LHCN-M2 (cell line): ENCODE measurements around the gene MEX3D. TPM values are rescaled to one million over a fixed set of nuclear protein-coding genes. Genes with fewer than 3 reads are reported as not detected.

Experiments used
- DNase-seq: peaks from one replicate; pipeline ENCODE4 v3.0.0-alpha.2; 2012; ENCODE audit warnings: low read depth
- polyA plus RNA-seq: library from polyadenylated mRNA; unstranded; fragments of >200 nt; gene quantifications from one replicate; pipeline ENCODE4 v1.2.1, GENCODE V29; 2012; ENCODE audit warnings: missing spikeins
- total RNA-seq: library from RNA; depleted of rRNA; stranded (reverse); fragments of >200 nt; gene quantifications from 2 replicates; pipeline ENCODE4 v1.2.3, GENCODE V29; 2014; rRNA removed

MEX3D gene
- total RNA-seq = 67.7 and 81.8 TPM in 2 replicates
- polyA plus RNA-seq = 18.8 TPM

DNA sequence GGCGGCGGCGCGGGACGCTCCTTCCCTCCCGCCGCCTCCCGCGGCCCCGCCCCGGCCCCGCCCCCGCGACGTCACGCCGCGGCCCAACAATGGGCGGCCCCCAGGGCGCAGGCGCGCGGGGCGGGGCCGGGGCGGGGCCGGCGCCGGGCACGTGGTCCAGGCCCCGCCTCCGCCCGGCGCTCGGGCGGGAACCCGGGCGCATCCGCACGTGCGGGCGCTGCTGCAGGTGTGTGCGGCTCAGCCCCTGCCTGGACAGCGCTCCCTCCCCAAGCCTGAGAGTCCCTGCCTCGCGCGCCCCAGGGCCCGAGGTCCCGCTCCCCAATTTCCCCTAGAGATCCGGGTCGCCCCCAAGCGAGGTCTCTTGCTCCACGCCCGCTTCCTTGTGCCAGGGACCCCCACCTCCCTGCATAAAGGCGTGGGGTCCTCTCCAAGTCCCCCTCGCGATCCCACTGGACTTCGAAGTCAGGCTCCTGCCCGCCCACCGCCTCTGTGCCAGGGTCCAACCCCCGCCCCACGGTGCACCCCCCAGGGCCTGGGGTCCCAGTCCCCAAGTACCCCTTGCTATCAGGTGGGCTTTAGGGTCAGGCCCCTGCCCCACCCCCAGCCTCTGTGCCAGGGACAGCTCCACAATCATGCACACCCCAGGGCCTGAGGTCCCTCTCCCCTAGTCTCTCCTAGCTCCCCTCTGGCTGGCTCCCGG is at the start of gene MEX3D:
Gene MEX3D (minus strand): TSS at position 6 of the 700 bp plus-strand sequence. CDS start 267 bp downstream, outside the sequence.
- peak; percentile 67 for DNase-seq

DNA sequence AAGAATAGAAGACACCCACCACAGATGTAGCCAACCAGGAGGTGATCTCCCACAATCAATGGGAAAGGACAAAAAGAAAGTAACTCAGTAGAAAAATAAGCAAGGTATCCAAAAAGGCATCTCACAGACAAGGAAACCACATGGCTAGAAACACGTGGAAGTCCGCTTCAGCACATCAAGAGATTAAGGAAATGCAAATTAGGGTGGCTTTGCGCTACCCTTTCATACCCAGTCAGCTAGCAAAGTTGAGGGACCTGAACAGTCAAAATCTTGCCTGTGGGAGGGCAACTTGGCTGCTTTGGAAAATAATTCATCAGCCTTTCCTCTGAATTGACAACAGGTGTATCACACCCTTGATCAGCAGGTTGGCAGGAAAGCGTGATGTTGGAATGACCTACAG is 48.8 kb upstream of the MEX3D start:
- no peak for DNase-seq

DNA sequence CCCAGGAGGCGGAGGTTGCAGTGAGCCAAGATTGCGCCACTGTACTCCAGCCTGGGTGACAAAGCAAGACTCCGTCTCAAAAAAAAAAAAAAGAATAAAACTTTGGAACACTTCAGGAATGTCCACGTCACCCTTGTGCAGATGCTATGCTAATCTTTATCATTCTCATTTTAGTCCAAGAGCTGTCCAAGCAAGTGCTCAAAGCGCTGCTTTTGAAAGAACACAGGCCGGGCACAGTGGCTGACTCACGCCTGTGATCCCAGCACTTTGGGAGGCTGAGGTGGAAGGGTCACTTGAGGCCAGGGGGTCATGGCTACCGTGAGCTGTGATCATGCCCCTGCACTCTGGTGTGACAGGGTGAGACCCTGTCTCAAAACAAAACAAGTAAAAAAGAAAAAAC is 48.3 kb upstream of the MEX3D start:
- no peak for DNase-seq

DNA sequence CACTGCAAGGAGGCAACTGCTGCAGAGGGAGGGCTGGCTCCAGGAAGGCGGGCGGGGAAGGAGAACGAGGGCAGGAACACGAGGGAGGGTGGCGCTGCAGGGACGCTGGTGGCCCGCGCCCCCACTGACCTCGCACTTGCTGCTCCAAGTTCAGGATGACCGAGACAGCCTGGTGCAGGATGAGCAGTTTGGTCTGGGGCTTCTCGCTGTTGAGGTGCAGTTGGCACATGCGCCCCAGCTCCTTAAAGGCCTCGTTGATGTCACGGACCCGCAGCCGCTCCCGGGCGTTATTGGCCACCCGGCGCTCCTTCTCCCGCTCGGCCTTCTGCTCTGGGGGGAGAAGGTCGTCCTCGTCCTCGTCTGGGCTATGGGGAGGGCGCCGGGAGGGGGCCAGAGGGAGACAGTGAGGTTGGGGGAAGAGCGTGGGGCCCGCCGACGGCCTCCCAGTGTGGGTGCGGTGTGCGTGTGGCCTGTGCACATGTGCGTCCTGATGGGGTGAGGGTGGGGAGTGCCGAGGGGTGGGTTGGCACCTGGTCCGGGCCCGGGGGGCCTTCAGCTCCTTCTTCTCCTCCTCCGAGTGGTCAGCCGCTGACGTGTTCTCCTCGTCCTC is 47.1 kb upstream of the MEX3D start:
- DNase-seq = no peak

DNA sequence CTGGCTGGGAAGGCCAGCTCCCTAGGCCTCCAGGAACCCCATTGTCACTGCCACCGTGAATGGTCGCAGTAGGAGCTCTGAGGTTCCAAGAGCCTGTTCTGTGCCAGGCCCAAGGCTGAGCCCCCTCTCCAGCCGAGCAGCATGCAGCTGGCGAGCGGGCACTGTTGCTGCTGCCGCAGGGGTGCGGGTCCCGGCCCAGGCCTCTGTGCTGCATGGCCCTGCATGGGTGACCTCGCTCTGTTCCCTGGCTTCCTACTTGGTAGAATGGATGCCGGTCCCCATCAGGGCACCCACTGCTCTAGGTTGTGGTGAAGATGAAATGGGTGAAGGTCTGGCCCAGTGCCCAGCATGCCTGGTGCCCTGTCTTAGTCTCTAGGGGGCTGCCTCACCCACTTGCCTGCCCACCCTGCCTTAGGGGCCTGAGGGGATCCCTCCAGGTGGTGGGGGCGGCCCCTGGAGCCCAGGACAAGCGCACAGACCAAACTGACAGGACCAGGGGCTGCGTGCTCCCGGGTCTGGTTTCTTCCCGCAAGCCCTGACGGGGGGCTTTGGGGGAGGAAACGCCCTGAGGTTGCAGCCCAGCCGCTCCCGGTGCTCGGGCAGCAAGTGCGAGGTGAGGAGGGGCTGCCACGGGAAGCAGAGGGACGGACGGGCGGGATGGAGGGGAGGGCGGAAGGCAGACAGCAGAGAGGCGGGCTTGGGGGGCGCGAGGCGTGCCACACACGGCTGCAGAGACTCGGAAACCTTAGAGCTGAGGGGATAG is 45.9 kb upstream of the MEX3D start:
- DNase-seq = no peak

DNA sequence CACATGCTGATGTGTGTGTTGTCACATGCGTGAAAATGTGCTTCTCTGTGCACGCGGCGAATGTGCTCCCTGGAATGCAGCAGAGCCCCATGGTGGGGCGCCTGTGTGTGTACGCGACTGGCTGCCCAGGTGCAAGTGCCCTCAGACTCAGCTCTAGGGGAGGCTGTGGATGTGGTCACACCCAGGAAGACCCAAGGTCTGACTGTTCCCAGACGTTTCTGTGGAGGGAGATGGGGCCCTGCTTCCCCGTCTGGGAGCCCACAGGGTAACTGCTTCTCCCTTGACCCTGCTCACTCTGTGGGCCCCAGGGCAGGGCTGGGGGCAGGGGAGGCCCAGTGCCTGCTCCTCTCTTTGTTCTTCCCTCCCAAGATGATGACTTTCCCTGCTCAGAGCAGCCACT is 45.0 kb upstream of the MEX3D start:
- no peak for DNase-seq

DNA sequence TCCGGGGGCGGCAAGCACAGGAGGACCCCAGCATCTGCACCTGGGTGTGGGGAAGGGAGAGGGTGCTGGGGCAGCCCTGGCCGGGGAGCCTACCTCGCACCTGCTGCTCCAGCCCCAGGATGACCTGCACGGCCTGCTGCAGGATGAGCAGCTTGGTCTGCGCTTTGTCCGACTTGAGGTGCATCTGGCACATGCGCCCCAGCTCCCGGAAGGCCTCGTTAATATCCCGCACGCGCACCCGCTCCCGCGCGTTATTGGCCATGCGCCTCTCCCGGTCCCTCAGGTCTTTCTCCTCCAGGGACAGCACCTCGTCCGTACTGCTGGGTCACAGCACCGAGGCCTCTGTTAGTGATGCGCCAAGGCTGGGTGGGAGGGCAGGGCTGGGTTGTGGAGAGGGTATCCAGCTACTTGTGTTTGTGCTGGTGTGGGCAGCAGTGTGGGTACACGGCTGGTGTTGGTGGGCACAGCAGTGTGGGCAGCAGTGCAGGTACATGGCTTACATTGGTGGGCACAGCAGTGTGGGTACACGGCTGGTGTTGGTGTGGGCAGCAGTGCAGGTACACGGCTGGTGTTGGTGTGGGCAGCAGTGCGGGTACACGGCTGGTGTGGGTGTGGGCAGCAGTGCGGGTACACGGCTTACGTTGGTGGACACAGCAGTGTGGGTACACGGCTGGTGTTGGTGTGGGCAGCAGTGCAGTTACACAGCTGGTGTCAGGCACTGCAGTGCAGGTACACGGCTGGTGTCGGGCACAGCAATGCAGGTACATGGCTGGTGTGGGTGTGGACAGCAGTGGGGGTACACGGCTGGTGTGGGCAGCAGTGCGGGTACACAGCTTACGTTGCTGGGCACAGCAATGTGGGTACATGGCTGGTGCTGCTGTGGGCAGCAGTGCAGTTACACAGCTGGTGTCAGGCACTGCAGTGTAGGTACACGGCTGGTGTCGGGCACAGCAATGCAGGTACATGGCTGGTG is 44.3 kb upstream of the MEX3D start:
- no peak for DNase-seq

DNA sequence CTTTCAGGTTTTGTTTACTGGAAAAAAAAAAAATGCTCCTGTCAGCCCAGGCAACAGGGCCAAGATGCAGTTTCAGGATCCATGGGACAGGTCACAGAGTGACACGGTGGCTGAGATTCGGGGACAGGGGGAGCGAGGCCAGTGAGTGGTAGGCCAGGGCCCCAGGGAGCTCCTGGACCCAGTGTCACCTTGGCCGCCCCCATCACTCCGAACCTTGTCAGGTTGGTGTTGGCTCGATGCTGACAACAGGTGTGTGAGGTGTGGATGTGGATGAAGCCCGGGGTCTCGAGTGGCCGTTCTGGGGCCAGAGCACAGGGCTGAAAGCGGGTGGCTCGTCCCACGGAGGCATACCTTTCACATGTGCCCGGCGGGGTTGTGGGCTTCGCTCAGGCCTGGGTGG is 43.2 kb upstream of the MEX3D start:
- no peak for DNase-seq

DNA sequence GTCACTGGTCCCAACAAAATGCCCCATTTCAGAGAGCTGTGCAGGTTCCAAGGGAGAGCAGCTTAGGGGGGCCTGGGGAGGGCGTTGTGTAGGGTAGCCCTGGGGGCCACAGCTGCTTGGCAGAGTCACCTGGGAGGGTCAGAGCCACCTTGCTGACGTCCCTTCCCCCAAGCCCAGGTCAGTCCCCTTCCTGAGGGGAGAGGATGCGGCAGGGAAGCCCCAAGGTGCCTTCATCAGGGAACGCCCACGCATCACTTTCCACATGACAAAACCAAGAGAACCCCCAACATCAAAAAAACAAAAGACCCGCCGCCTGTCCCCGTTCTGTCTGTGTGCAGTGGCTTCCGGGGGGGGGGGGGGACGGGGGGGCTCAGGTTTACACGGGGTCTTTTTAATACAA is 42.5 kb upstream of the MEX3D start:
- DNase-seq = no peak

DNA sequence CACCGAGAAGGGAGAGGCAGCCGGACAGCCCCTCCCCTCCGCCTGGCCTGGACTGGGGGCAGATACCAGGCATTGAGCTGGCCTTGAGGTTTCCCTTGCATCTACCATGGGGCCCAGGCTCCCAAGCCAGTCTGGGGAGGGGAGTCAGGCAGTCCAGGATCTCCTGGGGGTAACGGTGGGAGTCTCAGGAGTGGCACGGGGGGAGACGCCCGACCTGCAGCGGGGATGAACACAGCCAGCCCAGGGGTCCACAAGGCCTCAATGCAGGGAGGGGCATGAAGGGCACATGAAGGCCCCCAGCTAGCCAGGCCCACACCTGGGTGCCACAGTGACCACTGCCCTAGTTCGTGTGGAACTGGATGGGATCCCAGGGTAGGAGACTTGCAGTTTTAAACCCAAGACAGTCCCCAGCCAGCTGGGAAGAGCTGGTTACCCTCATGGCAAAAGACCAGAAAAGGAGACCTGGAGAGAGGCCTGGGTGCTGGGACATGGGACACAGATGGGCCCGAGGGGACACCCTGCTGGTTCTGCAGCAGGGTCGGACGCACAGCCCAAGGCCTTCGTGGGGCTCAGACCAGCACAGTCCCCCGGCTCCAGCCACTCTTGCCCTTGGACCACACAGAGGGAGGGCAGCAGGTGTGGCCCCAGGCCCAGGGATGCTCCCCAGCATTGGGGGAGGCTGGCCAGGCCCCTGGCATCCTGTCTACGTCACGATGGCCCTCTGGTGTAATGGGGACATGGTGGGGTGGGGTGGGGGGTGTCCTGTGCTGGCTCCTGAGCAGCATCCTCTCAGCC is 41.8 kb upstream of the MEX3D start:
- no peak for DNase-seq

DNA sequence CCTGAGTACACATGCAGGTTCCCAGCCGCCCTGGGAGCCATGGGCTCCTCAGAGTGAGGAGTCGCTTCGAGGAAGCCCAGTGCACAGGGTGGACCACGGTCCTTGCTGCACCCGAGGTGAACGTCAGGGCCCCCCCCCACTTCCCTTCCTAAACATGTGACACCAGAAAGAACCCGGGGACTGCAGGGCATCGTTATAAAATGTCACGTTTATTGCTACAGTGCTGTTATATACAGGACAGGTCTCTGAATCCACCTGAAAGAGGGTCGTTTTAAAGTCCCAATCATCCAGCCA is 40.9 kb upstream of the MEX3D start:
- no peak for DNase-seq

DNA sequence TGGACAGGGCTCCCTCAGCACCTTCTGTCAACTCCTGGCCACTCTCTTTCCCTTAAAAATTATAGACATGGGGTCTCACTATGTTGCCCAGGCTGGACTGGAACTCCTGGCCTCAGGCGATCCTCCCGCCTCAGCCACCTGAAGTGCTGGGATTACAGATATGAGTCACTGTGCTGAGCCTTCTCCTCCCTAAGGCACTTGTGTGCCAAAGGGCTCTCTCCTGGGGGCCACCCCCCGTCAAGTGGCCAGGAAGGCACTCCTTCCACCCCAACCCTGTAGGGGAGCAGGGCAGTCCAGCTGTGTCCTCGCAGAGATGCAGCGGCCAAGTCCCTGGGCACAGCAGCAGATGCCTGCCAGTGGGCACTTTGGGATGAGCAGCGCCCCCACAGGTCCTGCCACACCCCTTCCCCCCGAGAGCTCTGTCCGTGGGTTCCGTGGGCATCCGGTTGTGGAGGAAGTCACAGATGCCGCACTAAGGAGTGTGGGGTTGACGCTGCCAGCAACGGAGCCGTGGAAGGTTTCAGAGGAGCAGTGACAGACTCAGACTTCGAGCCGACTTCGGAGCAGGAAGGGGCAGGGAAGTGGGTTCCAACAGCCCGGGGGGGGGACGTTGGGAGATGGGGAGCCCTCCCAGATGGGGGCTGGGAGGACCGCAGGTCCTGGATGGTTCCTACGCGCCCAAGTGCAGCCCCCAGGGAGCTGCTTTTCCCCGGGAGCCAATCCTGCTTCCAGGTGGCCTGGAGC is 40.4 kb upstream of the MEX3D start:
- no peak for DNase-seq

DNA sequence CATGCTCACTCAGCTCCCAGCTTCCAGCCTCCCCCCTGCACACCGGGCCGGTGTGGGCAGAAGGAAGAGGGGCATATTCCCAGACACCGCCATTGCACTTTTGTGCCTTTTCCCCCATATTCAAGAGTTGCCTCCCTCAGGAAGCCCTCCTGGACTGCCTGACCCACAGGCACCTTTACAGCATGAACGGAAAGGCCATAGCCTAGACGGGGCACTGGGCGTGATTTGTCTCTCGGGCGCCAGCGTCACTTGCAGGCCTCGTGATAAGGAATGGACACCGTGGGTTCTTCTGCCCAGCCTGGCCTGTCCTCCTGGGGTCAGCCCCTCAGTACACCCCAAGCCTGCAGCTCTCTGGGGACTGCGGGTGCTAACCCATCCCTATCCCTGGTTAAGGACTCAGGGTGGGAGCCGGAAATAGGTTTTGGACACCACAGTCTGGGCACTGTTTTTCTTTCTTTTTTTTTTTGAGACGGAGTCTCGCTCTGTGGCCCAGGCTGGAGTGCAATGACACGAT is 38.1 kb upstream of the MEX3D start:
- DNase-seq = no peak

DNA sequence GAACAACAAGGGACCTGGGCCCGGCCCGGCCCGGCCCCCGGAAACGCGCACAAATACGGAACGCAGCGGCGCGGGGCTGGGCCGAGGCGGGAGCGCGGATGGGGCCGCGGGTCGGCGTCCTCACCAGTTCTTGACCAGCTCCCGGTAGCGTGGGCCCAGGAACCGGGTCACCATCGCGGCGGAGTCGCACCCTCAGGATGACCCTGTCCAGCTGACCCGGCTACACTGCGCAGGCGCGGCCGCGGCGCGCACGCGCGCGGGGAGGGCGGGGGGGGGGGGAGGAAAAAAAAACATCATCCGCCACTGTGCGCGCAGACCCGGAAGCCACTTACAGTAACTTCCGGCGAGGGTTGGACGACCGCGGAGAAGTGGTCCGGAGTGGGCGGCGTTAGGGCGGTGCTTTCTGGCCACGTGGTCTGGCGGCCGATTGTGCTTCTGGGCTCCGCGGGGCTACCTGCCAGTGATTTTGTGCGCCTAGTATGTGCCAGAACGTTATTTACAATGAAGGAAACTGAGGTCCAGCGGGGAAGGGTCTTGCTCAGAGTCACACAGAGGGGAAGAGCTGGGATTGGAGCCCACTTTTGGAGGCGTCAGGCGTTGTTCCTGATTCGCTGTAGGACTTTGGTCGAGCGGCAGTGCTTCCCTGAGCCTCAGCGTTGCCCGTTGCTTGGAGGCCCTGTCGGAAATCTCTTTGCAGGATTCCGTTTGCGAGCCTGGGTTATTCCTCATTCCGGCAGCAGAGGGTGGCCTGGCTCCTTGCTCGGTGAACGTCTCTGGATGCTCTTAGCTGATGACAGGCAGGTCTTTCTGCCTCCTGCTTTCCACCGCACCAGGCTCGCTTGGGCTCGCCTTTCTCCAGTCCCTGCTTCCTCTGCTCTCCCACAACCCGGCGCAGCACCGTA is 37.4 kb upstream of the MEX3D start, which contains the start of gene UQCR11:
Gene UQCR11 (minus strand): TSS at position 227 of the 902 bp plus-strand sequence. CDS start 53 bp downstream, at position 174.
- peak; percentile 92 for DNase-seq

DNA sequence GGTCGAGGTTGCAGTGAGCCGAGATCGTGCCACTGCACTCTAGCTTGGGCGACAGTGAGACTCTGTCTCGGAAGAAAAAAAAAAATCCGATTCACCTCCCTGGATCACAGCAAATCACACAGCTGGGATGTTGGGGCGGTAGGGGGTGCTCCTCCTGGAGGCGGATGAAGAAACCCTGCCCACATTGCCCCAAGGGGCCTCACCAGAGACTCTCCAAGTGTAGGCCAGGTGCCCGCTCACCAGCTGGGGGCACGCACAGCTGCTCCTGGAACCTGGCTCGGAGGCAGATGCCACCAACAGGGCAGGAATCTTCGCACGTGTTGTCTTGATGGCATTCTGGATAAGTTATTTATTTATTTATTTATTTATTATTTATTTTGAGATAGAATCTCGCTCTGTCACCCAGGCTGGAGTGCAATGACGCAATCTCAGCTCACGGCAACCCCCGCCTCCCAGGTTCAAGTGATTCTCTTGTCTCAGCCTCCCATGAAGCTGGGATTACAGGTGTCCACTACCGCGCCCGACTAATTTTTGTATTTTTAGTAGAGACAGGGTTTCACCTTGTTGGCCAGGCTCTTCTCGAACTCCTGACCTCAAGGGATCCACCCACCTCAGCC is 34.1 kb upstream of the MEX3D start:
- DNase-seq = no peak

DNA sequence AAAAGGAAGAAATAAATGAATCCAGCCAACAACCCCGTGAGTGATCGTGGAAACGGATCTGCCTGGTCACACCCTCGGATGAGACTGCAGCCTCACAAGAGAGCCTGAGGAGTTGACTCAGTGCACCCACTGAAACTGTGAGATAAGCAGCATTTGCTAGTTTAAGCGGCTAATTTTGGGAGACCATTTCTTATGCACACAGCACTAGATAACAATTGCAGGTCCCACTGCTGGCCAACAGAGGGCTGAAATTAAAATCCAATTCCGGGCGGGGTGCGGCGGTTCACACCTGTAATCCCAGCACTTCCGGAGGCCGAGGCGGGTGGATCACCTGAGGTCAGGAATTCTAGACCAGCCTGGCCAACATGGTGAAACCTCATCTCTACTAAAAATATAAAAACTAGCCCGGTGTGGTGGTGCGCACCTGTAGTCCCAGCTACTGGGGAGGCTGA is 33.5 kb upstream of the MEX3D start:
- DNase-seq = no peak

DNA sequence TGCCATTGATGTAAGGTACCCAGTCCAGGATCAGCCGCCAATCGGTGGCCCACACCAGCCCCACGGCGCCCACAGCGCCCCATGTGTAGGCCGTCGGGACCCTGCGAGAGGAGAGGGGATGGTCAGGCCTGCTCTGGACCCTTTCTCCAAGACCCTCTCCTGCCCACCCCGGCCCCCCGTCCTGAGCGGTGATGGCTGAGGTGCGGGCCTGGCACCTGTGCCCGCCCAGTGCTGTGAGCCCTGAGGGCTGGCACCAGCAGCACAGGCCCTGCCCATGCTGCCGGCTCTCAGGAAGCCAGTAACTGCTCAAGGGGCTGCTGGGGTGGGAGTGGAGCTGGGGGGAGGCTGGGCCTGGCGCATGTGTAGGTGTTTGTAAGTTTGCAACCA is 31.3 kb upstream of the MEX3D start:
- DNase-seq = no peak

DNA sequence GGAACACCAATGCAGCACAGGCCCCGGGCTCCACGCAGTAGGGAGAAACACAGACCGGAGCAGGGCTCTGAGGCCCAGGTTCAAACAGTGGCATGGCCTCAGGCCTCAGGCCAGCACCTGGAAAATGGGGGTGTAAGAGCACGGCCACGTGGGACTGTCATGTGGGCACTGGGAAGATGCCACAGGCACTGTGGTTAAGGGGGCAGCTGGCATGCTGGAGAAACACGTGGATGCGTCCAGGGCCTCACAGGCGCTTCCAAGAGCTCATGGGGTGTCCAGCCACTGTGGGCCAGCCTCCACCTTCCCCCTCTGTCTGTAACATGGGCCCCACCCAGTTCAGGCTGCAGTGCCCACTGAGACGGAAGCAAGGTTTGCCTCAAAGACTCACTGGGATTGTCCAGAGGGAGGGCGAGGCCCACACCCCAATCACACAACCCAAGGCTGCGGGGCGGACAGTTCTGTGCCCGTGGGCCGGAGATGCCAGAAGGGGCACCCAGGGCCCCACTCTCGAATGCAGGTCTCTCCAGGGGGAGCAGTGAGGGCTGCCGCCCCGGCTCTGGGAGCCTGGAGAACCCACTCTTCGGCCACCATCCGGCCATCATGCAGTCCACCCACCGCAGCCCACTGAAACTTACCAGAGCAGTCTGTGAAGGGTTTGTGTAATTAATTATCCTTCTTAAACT is 30.8 kb upstream of the MEX3D start:
- no peak for DNase-seq
